NCI-H2196 treated with DMSO at 0.1 percent for 48 hours (cell line): ENCODE measurements around the gene TRIM25.

Experiments
- DNase-seq: peaks from one replicate; lab custom pipeline; 2025; ENCODE audit not compliant: unreplicated experiment; lab: John Stamatoyannopoulos, UW

The TRIM25 gene

DNA sequence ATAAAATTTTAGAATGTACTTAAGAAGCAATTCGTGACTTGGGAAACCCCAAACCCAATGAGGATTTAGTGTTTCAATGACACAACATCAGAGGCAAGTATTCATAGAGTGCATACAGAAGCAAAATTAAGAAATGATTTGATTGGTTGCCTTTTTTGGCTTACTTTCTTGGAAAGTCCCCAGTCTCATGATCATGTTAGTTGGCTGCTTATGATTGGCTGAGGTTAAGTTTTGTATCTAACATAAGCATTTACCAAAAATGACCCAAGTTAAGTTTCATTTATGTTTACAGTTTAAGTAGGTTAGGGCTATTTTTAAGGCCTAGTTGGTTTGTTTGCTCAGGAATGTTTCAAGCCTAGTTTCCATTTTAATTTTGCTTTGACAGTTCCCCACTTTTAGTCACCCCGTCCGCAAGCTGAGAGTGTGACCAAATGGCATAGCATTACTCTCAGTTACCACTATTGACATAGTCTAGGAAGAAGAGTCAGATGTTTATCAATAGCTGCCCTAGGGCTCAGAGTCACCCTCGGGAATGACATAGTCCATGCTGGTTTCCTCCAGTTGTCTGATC is 43.7 kb downstream of the TRIM25 start:
- DNase-seq = no peak

DNA sequence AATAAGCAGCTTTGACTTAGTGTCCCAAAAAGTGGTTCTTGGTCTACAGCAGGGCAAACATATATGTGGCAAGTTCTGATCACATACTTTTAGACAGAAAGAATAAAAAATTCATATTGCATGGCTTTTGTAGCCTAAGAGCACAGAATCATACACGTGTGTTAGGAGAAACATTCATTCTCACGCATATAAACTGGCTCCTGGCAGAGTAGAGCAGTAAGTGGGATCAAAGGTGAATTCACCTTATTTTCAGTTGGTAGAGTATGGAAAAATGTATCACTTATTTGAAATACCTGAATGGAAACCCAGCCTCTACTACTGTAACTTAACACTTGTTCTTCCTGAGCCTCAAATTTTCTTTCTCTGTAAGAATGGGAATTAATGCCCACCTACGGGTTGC is 45.1 kb downstream of the TRIM25 start:
- no peak for DNase-seq

DNA sequence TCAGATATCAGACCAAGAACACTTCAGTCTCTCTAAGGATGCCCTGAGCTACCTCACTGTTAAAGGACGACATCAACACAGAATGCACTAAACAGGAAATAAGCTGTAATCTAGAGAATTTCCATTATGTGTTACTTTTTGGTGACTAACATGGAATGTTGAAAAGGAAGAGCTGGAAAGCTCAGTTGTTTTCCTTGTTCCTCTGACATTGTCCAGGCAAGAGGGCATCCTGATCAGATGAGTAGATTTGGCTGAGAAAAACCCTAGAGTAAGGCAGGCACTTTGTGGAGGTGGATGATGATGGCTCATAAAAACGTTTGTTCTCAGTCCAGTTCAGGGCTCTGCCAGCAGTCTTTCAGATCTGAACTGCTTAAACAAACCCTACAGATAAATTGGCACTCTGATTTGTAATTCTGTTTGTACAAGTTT is 45.9 kb downstream of the TRIM25 start:
- no peak for DNase-seq

GRCh38 chr17:56866496-56866895 is 47.4 kb downstream of the TRIM25 start:
- DNase-seq = no peak

GRCh38 chr17:56866076-56866475 is 47.8 kb downstream of the TRIM25 start:
- no peak for DNase-seq

DNA sequence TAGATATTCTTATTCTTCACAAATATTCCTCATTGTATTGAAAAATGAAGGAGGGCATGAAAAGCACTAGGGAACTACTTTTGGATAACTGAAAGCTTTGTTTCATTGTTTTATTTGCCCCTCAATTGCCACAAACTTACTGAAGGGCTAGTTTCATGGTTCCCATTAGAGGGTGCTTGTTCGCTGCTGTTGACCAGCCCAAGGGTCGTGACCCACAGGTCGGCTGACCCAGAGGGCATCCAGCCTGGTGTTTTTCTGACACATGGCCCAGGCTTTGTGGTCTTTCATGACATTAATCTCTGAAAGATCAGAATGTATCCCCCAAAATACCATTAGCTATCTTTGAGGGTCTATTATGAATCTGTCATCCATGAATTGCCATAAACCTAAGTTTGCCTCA is 49.9 kb downstream of the TRIM25 start:
- no peak for DNase-seq

DNA sequence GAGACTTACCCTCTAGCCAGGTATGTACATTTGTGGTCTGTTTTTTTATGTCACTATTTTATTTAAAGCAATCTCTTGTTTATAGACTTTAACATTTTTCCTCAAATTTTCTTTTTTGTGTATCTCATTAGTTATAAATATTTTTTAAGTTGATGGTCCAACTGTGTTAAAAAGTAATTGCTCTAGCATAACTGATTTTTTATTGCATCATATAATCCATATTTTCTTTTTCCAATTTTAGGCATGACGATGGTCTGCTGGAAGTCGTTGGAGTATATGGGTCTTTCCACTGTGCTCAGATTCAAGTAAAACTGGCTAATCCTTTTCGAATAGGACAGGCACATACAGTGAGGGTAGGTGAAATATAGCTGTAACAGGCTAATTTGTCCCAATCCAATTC is 52.0 kb downstream of the TRIM25 start:
- DNase-seq = no peak

DNA sequence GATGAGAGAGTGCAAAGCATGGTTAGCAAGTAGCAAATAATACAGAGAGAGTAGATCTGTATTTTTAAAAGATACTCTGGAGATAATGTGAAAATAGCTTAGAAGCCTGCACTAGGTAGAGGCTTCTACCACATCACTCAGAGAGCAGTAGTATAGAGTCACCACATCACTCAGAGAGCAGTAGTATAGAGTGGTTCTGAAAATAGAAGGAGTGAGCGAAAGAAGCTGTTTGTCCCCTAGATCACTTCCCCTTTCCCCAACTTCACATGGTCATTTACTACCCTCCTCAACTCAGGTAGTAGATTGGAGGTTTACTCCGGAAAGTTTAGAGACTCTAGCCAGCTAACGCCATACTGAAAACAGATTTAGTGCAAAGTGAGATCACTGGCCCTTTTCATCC is 62.8 kb downstream of the TRIM25 start:
- DNase-seq = no peak

GRCh38 chr17:56850591-56850990 is 63.3 kb downstream of the TRIM25 start:
- no peak for DNase-seq

- DNase-seq = no peak
Measured at GRCh38 chr17:56849131-56849530, 64.7 kb downstream of the TRIM25 start.

GRCh38 chr17:56847106-56847505 is 66.7 kb downstream of the TRIM25 start:
- DNase-seq = no peak

DNA sequence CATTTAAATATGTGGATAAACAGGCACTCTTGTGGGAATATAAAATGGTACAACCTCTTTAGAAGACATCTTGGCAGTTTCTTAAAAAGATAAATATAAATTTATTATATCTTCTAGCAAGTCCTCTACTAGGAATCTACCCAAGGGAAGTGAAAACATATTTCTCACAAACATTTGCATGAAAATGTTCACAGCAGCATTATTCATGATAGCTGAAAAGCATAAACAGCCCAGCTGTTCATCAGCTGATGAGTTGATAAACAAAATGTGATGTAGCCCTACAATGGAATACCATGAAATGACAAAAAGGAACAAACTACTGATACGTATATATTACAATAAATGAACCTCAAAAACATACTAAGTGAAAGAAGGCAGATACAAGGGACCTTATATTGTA is 67.9 kb downstream of the TRIM25 start:
- DNase-seq = no peak

- DNase-seq = no peak
Measured at GRCh38 chr17:56842577-56842976, 71.3 kb downstream of the TRIM25 start.

DNA sequence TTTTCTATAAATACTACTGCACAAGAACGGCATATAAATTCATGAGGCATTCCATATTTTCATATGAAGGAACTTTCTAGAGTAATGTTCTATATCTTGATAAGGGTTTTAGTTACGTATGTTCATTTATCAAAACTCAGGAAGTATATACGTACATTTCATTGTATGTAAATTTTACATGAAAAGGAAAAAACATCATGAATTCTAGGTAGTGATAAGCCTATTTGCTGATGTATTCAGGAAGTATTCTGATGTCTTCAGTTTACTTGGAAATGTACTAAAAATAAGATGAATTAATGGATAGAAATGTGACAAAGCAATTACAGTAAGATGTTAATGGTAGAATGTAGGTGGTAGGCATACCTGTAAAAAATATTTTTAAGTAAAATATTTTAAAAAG is 75.2 kb downstream of the TRIM25 start:
- no peak for DNase-seq
